SU-DHL-6 (cell line): ENCODE results near the gene UMAD1.

ENCODE experiments used
- CTCF ChIP-seq: fragments of 200-600 bp; sonication (generic); IDR thresholded peaks from one replicate; pipeline ENCODE4 v1.5.1; 2017; ENCODE audit warnings: antibody characterized with exemption, mild to moderate bottlenecking, low read length, moderate library complexity; ENCODE audit not compliant: insufficient read depth, poor library complexity, severe bottlenecking
- EZH2phosphoT487 ChIP-seq: fragments of 200-600 bp; sonication (generic), shearing (Covaris generic); conservative IDR thresholded peaks from 2 replicates; pipeline ENCODE4 v1.6.1; 2018; ENCODE audit warnings: mild to moderate bottlenecking, antibody characterized with exemption, low read length, moderate library complexity, mixed read lengths

- no peak for TF ChIP-seq CTCF
- no peak for TF ChIP-seq EZH2phosphoT487
Observed at GRCh38 chr7:7805511-7806153, 165.1 kb downstream of the UMAD1 start.
